VCaP (cell line): ENCODE measurements around the gene KLHL22.

Experiments
- H3K27ac ChIP-seq: fragments of 450-650 bp; 2 replicates; pipeline ENCODE4 v1.5.1; 2017
- TF ChIP-seq, protein P1 (sequence below): fragments of 450-650 bp; conservative IDR thresholded peaks from 2 replicates; pipeline ENCODE4 v1.5.1; 2017; ENCODE audit warnings: mild to moderate bottlenecking, moderate library complexity

The KLHL22 gene

DNA sequence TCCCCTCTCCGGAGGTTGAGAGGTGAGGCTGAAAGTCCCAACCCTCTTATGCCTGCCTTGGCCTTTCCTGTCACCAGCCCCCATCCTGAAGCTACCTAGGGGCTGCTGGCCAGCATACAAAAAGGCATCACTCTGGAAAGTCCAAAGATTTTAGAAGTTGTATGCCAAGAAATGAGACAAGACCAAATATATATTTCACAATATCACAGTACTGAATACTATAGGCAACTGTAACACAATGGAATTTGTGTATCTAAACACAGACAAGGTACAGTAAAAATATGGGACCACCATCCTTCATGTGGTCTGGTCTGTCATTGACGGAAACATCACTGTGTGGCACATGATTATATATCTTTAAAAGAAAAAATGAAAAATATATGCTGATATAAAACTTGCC is 4.2 kb downstream of the KLHL22 start:
- H3K27ac ChIP-seq, result no peak overlapping the region

DNA sequence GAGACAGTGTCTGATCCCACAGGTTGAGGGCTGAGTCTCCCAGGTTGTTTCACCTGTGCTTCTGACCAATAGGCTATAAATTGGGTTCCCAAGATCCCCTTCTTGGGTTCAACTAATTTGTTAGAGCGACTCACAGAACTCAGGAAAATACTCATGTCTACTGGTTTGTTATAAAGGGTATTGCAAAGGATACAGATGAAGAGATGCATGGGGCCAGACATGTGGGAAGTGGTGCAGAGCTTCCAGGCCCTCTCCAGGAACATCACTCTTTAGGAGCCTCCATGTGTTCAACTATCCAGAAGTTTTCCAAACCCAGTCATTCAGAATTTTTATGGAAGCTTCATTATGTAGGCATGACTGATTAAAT is 4.7 kb downstream of the KLHL22 start:
- TF ChIP-seq, protein P1, sequence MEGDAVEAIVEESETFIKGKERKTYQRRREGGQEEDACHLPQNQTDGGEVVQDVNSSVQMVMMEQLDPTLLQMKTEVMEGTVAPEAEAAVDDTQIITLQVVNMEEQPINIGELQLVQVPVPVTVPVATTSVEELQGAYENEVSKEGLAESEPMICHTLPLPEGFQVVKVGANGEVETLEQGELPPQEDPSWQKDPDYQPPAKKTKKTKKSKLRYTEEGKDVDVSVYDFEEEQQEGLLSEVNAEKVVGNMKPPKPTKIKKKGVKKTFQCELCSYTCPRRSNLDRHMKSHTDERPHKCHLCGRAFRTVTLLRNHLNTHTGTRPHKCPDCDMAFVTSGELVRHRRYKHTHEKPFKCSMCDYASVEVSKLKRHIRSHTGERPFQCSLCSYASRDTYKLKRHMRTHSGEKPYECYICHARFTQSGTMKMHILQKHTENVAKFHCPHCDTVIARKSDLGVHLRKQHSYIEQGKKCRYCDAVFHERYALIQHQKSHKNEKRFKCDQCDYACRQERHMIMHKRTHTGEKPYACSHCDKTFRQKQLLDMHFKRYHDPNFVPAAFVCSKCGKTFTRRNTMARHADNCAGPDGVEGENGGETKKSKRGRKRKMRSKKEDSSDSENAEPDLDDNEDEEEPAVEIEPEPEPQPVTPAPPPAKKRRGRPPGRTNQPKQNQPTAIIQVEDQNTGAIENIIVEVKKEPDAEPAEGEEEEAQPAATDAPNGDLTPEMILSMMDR, result no peak
- H3K27ac ChIP-seq, result no peak overlapping the region

More for the DNA sequence above, 4.2 kb downstream of the KLHL22 start:
- TF ChIP-seq, protein P1, result no peak

DNA sequence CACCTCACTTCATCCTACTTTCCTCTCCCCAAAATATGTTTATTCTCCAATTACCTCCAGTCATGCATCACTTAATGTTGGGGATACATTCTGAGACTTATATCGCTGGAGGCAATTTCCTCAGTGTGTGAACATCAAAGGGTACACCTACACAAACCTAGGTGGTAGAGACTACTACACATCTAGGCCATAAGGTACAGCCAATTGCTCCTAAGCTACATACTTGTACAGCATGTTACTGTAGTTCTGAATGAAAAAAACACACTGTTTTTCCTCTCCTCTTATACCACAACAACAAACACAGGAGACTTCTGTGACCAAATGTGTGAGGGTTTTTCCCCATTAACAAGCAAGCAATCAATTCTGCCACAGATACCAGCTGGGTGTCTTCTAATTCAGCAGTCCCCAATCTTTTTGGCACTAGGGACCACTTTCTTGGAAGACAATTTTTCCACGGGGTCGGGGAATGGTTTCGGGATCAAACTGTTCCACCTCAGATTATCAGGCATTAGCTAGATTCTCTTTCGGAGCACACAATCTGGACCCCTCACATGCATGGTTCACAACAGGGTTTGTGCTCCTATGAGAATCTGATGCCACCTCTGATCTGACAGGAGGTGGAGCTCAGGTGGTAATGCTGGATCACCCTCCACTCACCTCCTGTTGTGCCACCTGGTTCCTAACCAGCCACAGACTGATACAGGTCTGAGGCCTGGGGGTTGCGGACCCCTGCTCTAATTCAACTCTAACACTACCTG is 5.2 kb downstream of the KLHL22 start:
- no peak overlapping the region for H3K27ac ChIP-seq
- TF ChIP-seq, protein P1, result no peak

DNA sequence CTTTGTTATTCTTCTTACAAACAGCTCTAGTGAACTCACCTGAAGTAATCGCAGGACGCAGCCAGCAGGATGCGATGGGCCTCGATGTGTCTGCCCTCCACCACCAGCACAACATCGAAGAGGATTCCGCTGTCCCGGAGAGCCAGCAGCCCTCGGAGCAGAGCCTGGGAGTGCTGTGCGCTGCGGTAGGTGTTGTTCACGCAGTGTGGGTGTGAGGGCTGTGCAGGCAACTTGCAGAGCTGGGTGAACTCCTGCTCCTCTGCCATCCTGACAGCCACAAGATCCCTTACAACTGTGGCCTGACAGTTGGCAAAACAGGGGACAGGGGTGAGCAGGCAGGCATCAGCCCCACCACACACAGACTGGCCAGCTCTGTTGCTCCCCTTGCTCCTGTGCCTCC is 6.6 kb downstream of the KLHL22 start:
- TF ChIP-seq, protein P1, result no peak
- no peak overlapping the region for H3K27ac ChIP-seq

DNA sequence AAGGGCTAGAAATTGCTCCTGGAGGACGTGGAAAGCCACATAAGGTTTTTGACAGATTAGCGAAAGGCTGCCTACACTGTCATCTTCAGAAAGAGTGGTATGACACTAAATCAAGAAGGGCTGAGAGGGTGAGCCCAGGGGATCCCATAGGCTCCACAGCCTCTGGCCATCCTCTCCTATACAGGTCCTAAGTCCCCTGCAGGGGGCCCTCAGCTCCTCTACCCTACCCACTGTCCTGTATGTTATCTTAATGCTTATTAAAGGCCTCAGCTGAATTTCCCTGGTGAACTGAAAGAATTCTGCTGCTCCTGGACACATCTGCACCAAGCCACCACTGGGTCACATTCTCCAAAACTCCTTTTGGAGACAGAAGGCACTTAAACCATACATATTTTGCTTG is 7.9 kb downstream of the KLHL22 start:
- TF ChIP-seq, protein P1, result no peak
- no peak overlapping the region for H3K27ac ChIP-seq

DNA sequence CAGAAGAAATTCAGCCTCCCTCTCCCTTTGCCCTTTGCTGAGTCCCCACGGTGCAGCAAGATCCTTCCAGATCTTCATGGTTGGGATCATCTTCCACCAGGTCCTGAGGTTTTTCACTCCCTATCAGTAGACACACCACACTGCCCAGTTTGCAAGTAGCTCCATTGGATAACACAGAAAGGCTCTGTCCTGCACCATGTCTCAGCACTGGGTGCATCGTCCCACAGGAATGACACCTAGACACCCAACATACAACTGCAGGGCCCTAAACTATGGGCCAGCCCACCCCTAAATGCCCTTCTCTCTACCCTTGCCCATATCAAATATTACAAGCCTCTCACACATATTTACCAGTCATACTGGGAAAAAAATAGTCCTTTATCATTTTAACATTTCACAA is 9.4 kb downstream of the KLHL22 start:
- H3K27ac ChIP-seq, result no peak overlapping the region
- TF ChIP-seq, protein P1, result no peak

DNA sequence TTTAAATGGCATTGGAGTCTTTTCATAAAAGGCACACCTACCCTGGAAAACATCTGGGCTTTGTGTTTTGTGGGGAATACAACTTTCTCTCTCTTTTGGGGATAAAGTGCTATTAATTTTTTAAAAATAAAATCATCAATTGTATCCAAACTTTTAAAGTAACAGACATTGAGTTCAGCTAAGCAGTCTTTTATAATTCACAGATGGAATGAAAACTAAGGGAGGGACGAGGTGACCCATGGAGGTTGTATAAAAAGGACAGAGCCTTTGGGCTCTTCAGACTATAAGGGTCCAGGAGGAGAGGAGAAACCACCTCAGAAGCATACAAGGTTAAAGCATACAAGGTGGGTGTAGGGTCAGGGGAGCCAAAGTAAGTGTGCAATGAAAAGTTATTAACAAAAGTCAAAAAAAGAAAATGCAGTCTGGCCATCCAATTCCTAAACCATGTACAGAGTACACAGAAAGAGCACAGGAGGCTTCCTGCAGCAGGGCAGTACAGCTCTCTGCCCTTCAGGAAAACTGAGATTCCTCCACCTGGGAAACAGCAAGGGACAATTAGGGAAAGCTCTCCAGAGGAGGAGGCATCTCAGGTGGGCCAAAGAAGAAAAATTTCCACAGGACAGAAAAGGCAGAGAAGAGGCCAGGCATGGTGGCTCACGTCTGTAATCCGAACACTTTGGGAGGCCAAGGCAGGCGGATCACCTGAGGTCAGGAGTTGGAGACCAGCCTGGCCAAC is 10.5 kb downstream of the KLHL22 start:
- H3K27ac ChIP-seq, result no peak overlapping the region
- TF ChIP-seq, protein P1, result no peak
